Ishikawa (cell line): ENCODE data around the gene PRSS3.
A peak's percentile ranks its signal among the peaks of the same experiment; 100 is the strongest.

Experiments
- CEBPB ChIP-seq: IDR thresholded peaks from 2 replicates; pipeline ENCODE4 v1.6.1; 2012
- CREB1 ChIP-seq: IDR thresholded peaks from 2 replicates; pipeline ENCODE4 v1.6.1; 2012; ENCODE audit warnings: low read depth
- EGR1 ChIP-seq: IDR thresholded peaks from 2 replicates; pipeline ENCODE4 v1.6.1; 2012
- EP300 ChIP-seq: IDR thresholded peaks from 2 replicates; pipeline ENCODE4 v1.6.1; 2012; ENCODE audit warnings: borderline replicate concordance
- FOXM1 ChIP-seq: IDR thresholded peaks from 2 replicates; pipeline ENCODE4 v1.6.1; 2012; ENCODE audit warnings: low read depth, borderline replicate concordance
- NFIC ChIP-seq: IDR thresholded peaks from 2 replicates; pipeline ENCODE4 v1.6.1; 2012
- RAD21 ChIP-seq: IDR thresholded peaks from 2 replicates; pipeline ENCODE4 v1.6.1; 2012; ENCODE audit warnings: low read depth
- TAF1 ChIP-seq: IDR thresholded peaks from 2 replicates; pipeline ENCODE4 v1.6.1; 2012; ENCODE audit warnings: low read depth, mild to moderate bottlenecking
- TCF12 ChIP-seq: IDR thresholded peaks from 2 replicates; pipeline ENCODE4 v1.6.1; 2012; ENCODE audit warnings: low read depth
- TEAD4 ChIP-seq: IDR thresholded peaks from 2 replicates; pipeline ENCODE4 v1.6.1; 2012
- YY1 ChIP-seq: IDR thresholded peaks from 2 replicates; pipeline ENCODE4 v1.6.1; 2012; ENCODE audit warnings: low read depth
- ZBTB7A ChIP-seq: IDR thresholded peaks from 2 replicates; pipeline ENCODE4 v1.6.1; 2012; ENCODE audit warnings: low read depth
- TF ChIP-seq, protein P1 (sequence below): IDR thresholded peaks from 2 replicates; pipeline ENCODE4 v1.6.1; 2012
- TF ChIP-seq, protein P2 (sequence below): IDR thresholded peaks from 2 replicates; pipeline ENCODE4 v1.6.1; 2012
- TF ChIP-seq, protein P3 (sequence below): IDR thresholded peaks from 2 replicates; pipeline ENCODE4 v1.6.1; 2012; ENCODE audit warnings: low read depth, mild to moderate bottlenecking

The PRSS3 gene

GRCh38 chr9:33818167-33818846 lies 22.9 kb downstream of the PRSS3 start:
- 0 out of 2 replicates have a peak, but pooled peaks have one; percentile 2 for TF ChIP-seq EP300
- TF ChIP-seq, protein P1, sequence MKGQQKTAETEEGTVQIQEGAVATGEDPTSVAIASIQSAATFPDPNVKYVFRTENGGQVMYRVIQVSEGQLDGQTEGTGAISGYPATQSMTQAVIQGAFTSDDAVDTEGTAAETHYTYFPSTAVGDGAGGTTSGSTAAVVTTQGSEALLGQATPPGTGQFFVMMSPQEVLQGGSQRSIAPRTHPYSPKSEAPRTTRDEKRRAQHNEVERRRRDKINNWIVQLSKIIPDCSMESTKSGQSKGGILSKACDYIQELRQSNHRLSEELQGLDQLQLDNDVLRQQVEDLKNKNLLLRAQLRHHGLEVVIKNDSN = no peak
- no peak for TF ChIP-seq CEBPB

DNA sequence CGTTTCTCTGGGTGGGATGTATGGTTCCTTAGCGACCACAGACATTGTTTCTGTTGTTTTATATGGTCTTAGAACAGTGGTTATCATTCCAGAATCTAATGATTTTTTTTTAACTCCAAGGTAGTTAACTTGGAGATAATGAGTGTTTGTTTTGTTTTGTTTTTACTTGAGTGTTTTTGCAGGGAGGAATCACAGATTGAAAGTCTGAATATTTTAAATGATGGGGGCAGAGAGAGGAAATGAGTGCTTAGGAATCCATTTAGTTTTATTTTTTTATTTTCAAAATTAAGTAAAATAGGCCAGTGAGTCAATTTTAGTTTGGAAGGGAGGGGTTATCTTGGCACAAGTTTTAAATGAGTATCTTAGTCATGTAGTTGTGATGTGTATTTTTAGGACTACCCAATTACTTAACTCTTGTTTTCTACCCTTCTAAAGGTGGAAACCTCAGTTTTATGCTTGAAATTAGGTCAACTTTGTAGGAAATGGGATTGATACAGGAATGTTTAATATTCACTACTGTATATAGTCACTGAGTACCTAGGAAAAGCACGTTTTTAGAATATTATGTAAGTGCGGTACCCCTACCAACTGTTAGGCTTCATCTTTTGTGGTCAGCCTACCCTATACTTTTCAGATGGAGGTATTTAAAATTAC lies 23.6 kb downstream of the PRSS3 start:
- no peak for TF ChIP-seq EGR1
- no peak for TF ChIP-seq TCF12
- no peak for TF ChIP-seq TEAD4
- TF ChIP-seq YY1 = no peak

- TF ChIP-seq YY1 (no peak), TCF12 (no peak), RAD21 (no peak), NFIC (no peak), EP300 (no peak), TAF1 (no peak), ZBTB7A (no peak), CREB1 (no peak), CEBPB (no peak), EGR1 (no peak), TEAD4 (no peak), FOXM1 (no peak)
- TF ChIP-seq, protein P1 = no peak
- TF ChIP-seq, protein P2, sequence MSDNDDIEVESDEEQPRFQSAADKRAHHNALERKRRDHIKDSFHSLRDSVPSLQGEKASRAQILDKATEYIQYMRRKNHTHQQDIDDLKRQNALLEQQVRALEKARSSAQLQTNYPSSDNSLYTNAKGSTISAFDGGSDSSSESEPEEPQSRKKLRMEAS = no peak
- TF ChIP-seq, protein P3, sequence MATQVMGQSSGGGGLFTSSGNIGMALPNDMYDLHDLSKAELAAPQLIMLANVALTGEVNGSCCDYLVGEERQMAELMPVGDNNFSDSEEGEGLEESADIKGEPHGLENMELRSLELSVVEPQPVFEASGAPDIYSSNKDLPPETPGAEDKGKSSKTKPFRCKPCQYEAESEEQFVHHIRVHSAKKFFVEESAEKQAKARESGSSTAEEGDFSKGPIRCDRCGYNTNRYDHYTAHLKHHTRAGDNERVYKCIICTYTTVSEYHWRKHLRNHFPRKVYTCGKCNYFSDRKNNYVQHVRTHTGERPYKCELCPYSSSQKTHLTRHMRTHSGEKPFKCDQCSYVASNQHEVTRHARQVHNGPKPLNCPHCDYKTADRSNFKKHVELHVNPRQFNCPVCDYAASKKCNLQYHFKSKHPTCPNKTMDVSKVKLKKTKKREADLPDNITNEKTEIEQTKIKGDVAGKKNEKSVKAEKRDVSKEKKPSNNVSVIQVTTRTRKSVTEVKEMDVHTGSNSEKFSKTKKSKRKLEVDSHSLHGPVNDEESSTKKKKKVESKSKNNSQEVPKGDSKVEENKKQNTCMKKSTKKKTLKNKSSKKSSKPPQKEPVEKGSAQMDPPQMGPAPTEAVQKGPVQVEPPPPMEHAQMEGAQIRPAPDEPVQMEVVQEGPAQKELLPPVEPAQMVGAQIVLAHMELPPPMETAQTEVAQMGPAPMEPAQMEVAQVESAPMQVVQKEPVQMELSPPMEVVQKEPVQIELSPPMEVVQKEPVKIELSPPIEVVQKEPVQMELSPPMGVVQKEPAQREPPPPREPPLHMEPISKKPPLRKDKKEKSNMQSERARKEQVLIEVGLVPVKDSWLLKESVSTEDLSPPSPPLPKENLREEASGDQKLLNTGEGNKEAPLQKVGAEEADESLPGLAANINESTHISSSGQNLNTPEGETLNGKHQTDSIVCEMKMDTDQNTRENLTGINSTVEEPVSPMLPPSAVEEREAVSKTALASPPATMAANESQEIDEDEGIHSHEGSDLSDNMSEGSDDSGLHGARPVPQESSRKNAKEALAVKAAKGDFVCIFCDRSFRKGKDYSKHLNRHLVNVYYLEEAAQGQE = no peak
Measured at GRCh38 chr9:33820231-33820745, 24.9 kb downstream of the PRSS3 start.

GRCh38 chr9:33823801-33824200 lies 28.4 kb downstream of the PRSS3 start:
- no peak for TF ChIP-seq RAD21
- TF ChIP-seq YY1 = no peak
- TF ChIP-seq, protein P2 = no peak
- TF ChIP-seq TCF12 = no peak
- no peak for TF ChIP-seq FOXM1
- TF ChIP-seq TAF1 = no peak
- no peak for TF ChIP-seq TEAD4
- no peak for TF ChIP-seq CEBPB
- TF ChIP-seq, protein P3 = no peak
- no peak for TF ChIP-seq CREB1
- TF ChIP-seq, protein P1 = no peak
- no peak for TF ChIP-seq NFIC

GRCh38 chr9:33835625-33836260 lies 40.4 kb downstream of the PRSS3 start:
- TF ChIP-seq NFIC (no peak), TAF1 (no peak), ZBTB7A (no peak), TEAD4 (no peak), CREB1 (no peak), RAD21 (no peak), CEBPB (no peak), YY1 (no peak), TCF12 (no peak), EGR1 (no peak)
- TF ChIP-seq, protein P3 = no peak
